IPS DF 6.9 (cell line): ENCODE data around the gene HDAC3.

ENCODE experiments used
- DNase-seq: peaks from one replicate; pipeline ENCODE4 v3.0.0-alpha.2; 2013; ENCODE audit warnings: low read depth, low spot score
- H3K27ac ChIP-seq: one replicate; pipeline ENCODE4 v1.5.1; 2013; ENCODE audit warnings: low read length, control low read depth
- H3K27me3 ChIP-seq: 2 replicates; pipeline ENCODE4 v1.6.1; 2013; ENCODE audit warnings: mild to moderate bottlenecking, low read length; ENCODE audit not compliant: control insufficient read depth, insufficient read depth
- H3K36me3 ChIP-seq: 2 replicates; pipeline ENCODE4 v1.6.1; 2013; ENCODE audit warnings: low read length; ENCODE audit not compliant: control insufficient read depth, insufficient read depth
- H3K4me1 ChIP-seq: 2 replicates; pipeline ENCODE4 v1.6.1; 2013; ENCODE audit warnings: low read length; ENCODE audit not compliant: control insufficient read depth, insufficient read depth
- H3K4me3 ChIP-seq: 2 replicates; pipeline ENCODE4 v1.5.1; 2013; ENCODE audit warnings: mild to moderate bottlenecking, low read length
- H3K9me3 ChIP-seq: 2 replicates; pipeline ENCODE4 v1.6.1; 2013; ENCODE audit warnings: low read length, inconsistent platforms; ENCODE audit not compliant: control insufficient read depth, insufficient read depth
- WGBS: extraction: QIAGEN DNeasy Blood & Tissue Kit; methylation state at CpG from one replicate; pipeline ENCODE4 v1.1.7; 2013; ENCODE audit warnings: mixed read lengths, missing lambda C conversion rate; ENCODE audit not compliant: insufficient read length, insufficient coverage; 5-methylcytosine and 5-hydroxymethylcytosine counted together

HDAC3 gene

GRCh38 chr5:141634720-141635119 lies 1.9 kb downstream of the HDAC3 start:
- DNase-seq, result no peak
- no peaks in the 10 kb centered on the region for H3K9me3 ChIP-seq
- H3K27me3 ChIP-seq, result no peaks in the 10 kb centered on the region
- no CpG with 5 or more reads among the region's 6 CpGs for whole genome bisulfite sequencing
- no peak overlapping the region for H3K27ac ChIP-seq
- H3K4me3 ChIP-seq, result no peak overlapping the region
- H3K4me1 ChIP-seq, result peaks cover 3% of the 10 kb centered on the region; the same call in 1 of the 2 replicates
- H3K36me3 ChIP-seq, result peaks cover under 1% of the 10 kb centered on the region

- no peak for DNase-seq
- H3K4me3 ChIP-seq, result no peak overlapping the region
- H3K27ac ChIP-seq, result no peak overlapping the region
- H3K27me3 ChIP-seq, result no peaks in the 10 kb centered on the region
- WGBS, result 100% methylated on average over 1 of the region's 5 CpGs
- H3K36me3 ChIP-seq, result peaks cover 8% of the 10 kb centered on the region
- peaks cover 3% of the 10 kb centered on the region; the same call in 1 of the 2 replicates for H3K4me1 ChIP-seq
- no peaks in the 10 kb centered on the region for H3K9me3 ChIP-seq
These were observed 2.6 kb downstream of the HDAC3 start for GRCh38 chr5:141633871-141634561.

GRCh38 chr5:141632650-141633049 lies 4.0 kb downstream of the HDAC3 start:
- Histone ChIP-seq H3K4me1 (no peaks in the 10 kb centered on the region), H3K27me3 (no peaks in the 10 kb centered on the region), H3K36me3 (peaks cover 19% of the 10 kb centered on the region), H3K4me3 (no peak overlapping the region), H3K9me3 (no peaks in the 10 kb centered on the region), H3K27ac (no peak overlapping the region)
- DNase-seq, result no peak
- WGBS, result no CpG with 5 or more reads among the region's 2 CpGs

GRCh38 chr5:141630570-141631140 lies 6.0 kb downstream of the HDAC3 start:
- Histone ChIP-seq H3K36me3 (peaks cover 24% of the 10 kb centered on the region), H3K9me3 (no peaks in the 10 kb centered on the region), H3K27me3 (no peaks in the 10 kb centered on the region), H3K27ac (no peak overlapping the region), H3K4me1 (no peaks in the 10 kb centered on the region), H3K4me3 (no peak overlapping the region)
- no CpG with 5 or more reads among the region's 5 CpGs for WGBS
- no peak for DNase-seq

- WGBS, result no CpG with 5 or more reads among the region's 6 CpGs
- H3K27me3 ChIP-seq, result no peaks in the 10 kb centered on the region; the same call in 1 of the 2 replicates
- no peak for DNase-seq
- H3K36me3 ChIP-seq, result peaks cover 27% of the 10 kb centered on the region
- no peak overlapping the region for H3K4me3 ChIP-seq
- no peak overlapping the region for H3K27ac ChIP-seq
- no peaks in the 10 kb centered on the region for H3K9me3 ChIP-seq
- no peaks in the 10 kb centered on the region for H3K4me1 ChIP-seq
These were observed 8.4 kb downstream of the HDAC3 start for GRCh38 chr5:141628175-141628788.

- Histone ChIP-seq H3K27ac (no peak overlapping the region), H3K4me1 (no peaks in the 10 kb centered on the region), H3K27me3 (no peaks in the 10 kb centered on the region; the same call in 1 of the 2 replicates), H3K9me3 (no peaks in the 10 kb centered on the region), H3K36me3 (peaks cover 17% of the 10 kb centered on the region), H3K4me3 (no peak overlapping the region)
- WGBS, result no CpG with 5 or more reads among the region's 5 CpGs
- no peak for DNase-seq
These were observed 13.0 kb downstream of the HDAC3 start for GRCh38 chr5:141623611-141624010.

- Histone ChIP-seq H3K4me1 (no peaks in the 10 kb centered on the region), H3K9me3 (no peaks in the 10 kb centered on the region), H3K4me3 (no peak overlapping the region), H3K27ac (no peak overlapping the region), H3K36me3 (peaks cover 13% of the 10 kb centered on the region), H3K27me3 (no peaks in the 10 kb centered on the region; the same call in 1 of the 2 replicates)
- no peak for DNase-seq
These were observed 13.5 kb downstream of the HDAC3 start for GRCh38 chr5:141623186-141623585.

GRCh38 chr5:141618804-141619554 lies 17.7 kb downstream of the HDAC3 start, which contains the start of gene DIAPH1:
TSS of gene DIAPH1 (minus strand) at chr5:141619000. CDS start at chr5:141618914, 86 bp downstream.
- Histone ChIP-seq H3K4me1 (no peaks in the 10 kb centered on the region), H3K36me3 (no peaks in the 10 kb centered on the region; the same call in 1 of the 2 replicates), H3K9me3 (no peaks in the 10 kb centered on the region), H3K4me3 (peak within 1 kb of the TSS; percentile 87), H3K27ac (no peak within 1 kb of the TSS), H3K27me3 (no peaks in the 10 kb centered on the region)
- WGBS, result no CpG with 5 or more reads among the region's 70 CpGs
- peak; percentile 76 for DNase-seq

GRCh38 chr5:141618030-141618803 lies 18.4 kb downstream of the HDAC3 start:
- Histone ChIP-seq H3K4me1 (0 out of 2 replicates have a peak, but pooled peaks cover 1% of the 10 kb centered on the region), H3K27ac (no peak overlapping the region), H3K4me3 (peak overlapping the region; percentile 87), H3K27me3 (no peaks in the 10 kb centered on the region), H3K36me3 (no peaks in the 10 kb centered on the region; the same call in 1 of the 2 replicates), H3K9me3 (no peaks in the 10 kb centered on the region)
- no peak for DNase-seq
- WGBS, result no CpG with 5 or more reads among the region's 36 CpGs
